HG03432 (cell line): ENCODE data around the gene C2orf80.
"Not testable (repeated sequence)": the region's sequence is repeated elsewhere in the genome, so short reads cannot be mapped to it uniquely, and the experiment has no call there.

Experiments used
- ATAC-seq: cut with Tn5 transposase; IDR thresholded peaks from one replicate; pipeline ENCODE4 v1.9.1; 2021; ENCODE audit warnings: mild to moderate bottlenecking, moderate library complexity; ENCODE audit not compliant: unreplicated experiment

C2orf80 gene

GRCh38 chr2:208135794-208136715, 53.8 kb downstream of the C2orf80 start:
- ATAC-seq = no peak

DNA sequence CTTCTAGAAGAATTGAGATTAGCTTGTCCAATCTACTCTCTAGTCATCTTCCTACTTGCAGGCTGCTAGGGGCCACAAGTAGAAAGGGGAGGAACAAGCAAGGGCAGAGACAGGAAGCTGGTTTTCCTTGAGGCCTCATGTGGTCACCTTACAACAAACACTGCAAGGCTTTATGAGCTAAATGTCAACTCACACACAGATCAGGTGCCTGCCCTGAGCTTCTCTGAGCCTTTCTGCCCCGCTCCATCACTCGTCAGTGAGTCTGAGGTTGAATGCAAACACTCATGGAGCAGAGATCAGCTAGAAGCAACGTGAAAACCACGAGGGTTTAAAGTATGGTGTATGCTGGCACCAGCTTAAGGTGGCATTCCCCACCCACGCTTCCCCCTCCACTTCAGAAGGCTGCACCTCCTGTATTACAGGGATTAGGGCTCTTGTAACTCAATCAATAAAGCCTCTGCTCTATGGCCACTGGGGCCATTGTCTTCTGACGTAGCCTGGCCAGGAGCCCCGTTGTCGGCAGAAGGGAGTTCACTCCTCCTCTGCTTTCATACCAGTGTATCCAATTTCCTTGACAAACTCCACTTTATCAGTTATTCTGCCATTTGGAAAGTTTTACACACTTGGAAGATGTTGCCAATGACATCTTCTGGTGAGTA, 54.8 kb downstream of the C2orf80 start:
- no peak for ATAC-seq

- ATAC-seq = no peak
Observed at GRCh38 chr2:208130712-208131110, 59.1 kb downstream of the C2orf80 start.

DNA sequence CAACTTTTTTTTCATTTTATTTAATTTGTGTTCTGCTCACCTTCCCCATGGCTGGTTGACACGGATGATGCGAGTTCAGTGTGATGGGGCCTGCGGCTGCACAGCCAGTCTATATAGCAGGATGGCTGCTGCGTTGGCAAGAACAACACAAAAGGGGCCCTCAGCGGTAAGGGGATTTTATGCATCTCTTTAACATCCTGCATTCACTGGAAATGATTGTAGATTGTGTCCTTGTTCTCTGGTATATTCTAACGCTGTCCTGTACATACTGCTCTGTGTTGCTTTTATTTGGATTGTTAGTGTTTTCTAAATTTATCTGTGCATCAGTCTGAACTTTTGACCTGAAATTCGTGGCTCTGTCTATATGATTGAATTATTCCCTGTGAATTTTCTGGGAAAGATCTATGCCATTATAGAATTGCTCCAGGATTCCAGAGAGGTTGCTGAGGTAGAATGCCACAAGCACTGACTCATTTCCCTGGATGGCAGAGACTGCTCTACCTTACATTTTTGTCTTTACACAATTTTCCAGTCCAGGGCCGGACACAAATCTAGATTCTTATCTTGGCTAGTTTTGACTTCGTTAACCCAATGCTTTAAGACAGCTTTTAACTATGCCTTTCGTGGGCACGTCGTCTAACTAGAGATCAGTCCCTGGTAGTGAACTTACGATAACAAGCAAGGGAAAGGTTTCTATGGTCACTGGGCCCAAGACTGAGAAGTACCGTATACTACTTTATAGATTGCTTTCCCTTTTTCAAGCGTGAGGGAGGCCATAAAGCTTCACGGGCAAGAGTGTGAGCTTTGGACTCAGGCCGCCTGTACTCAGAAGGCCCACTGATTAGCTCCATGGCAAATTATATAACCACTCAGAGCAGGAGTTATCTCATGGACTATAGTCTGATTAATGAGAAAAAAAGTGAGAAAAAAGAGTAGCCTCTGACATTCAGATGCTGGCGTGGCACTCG, 59.8 kb downstream of the C2orf80 start, which contains the start of gene CRYGC:
Gene CRYGC, minus strand, starts transcription at position 85 of the 968 bp plus-strand sequence. Its CDS starts 36 bp downstream, at position 49.
- ATAC-seq = no peak

DNA sequence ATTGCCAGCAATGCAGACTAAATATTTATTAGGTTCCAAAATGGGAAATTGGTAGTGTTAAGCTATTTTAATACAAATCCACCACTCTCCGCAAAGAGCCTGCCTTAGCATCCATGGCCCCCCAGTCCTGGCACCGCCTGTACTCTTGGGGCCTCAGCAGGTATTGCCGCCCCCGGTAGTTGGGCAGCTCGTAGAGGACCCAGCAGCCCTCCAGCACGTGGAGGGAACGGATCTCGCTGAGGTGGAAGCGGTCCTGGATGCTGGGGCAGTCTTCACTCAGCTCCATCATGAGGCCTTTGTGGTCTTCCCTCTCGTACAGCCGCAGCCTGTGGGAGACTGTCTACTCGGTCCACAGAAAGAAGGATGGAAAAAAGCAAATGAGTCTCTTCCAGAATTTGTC, 61.7 kb downstream of the C2orf80 start:
- no peak for ATAC-seq

DNA sequence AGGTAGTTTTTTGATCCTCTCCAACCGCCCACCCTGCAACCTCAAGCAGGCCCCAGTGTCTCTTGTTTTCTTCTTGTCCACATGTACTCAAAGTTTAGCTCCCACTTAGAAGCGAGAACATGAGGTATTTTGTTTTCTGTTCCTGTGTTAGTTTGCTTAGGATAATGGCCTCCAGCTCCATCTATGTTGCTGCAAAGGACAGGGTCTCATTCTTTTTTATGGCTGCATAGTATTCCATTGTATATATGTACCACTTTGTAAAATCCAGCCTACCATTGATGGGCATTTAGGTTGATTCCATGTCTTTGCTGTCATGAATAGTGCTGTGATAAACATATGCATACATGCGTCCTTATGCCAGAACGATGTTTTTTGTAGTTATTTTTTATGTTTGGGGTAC, 62.7 kb downstream of the C2orf80 start:
- no peak for ATAC-seq

- no peak for ATAC-seq
Observed at GRCh38 chr2:208125251-208125650, 64.6 kb downstream of the C2orf80 start.

DNA sequence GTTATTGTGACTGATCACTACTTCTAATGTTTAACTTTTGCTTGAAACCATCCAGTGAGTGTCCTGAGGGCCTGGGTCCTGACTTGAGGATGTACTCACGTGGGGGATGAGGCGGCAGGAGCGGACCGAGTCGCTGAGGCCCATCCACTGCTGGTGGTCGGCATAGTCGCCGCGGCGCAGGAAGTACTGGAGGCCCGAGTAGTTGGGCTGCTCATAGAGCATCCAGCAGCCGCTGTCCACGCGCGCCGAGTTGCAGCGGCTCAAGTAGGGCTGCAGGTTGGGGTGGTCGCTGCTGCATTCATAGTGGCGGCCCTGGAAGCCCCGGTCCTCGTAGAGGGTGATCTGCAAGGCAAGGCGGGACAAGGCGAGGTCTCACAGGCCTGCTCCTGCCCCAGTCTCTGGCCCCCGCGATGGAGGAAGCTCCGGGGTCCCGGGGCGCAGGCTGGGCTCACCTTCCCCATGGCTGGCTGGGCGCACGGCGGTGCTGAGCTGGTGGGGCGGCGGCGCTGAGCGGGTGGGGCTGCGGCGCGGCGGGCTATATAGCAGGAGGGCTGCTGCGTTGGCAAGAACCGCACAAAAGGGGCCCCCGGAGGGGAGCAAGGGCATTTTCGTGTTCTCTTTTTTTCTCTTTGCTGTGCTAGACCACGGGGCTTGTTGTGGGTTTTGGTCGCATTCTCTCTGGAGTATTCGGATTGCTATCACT, 65.7 kb downstream of the C2orf80 start, which contains the start of gene CRYGD:
Gene CRYGD, minus strand, starts transcription at position 512 of the 703 bp plus-strand sequence. Its CDS starts 51 bp downstream, at position 461.
- ATAC-seq = not testable (repeated sequence)

DNA sequence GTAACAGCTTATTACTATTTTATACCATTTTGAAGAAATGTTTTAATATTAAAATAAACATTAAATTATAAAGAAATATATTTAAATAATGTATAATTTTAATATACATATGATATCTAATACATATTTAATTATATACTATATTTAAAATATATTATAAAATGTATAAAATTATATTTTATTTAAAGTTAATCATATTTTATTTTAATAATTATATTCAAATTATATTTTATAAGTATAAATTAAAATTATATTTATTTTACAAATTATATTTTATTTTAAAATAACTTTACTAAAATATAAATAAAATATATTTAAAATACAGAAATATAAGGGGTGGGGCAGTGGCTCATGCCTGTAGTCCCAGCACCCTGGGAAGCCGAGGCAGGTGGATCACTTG, 67.6 kb downstream of the C2orf80 start:
- ATAC-seq = no peak

DNA sequence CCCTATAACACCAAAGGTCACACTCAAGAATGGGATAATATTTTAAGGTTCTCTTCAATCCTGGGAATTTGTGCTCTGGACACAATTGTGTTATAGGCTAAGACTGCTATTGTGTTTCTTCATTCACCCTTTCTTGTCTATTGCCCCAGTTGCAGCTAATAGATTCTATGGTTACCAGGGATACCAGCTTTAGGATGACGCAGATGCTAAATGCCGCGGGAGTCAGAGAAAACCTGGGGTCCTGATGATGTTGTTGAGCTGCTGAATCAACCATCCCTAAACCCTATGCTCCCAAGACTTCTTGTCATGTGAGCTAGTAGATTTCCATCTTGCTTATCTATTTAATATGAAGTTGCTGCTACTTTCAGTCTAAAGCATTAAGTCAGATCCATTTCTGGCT, 70.9 kb downstream of the C2orf80 start:
- no peak for ATAC-seq

- ATAC-seq = not testable (repeated sequence)
Observed at GRCh38 chr2:208117390-208117789, 72.4 kb downstream of the C2orf80 start.
